Superior temporal gyrus (tissue), 1 donor: ENCODE results near the gene GRM4.

Source experiments
- DNase-seq: peaks from one replicate; pipeline ENCODE4 v3.0.0-alpha.2; 2016; ENCODE audit errors: extremely low spot score

GRM4 gene

DNA sequence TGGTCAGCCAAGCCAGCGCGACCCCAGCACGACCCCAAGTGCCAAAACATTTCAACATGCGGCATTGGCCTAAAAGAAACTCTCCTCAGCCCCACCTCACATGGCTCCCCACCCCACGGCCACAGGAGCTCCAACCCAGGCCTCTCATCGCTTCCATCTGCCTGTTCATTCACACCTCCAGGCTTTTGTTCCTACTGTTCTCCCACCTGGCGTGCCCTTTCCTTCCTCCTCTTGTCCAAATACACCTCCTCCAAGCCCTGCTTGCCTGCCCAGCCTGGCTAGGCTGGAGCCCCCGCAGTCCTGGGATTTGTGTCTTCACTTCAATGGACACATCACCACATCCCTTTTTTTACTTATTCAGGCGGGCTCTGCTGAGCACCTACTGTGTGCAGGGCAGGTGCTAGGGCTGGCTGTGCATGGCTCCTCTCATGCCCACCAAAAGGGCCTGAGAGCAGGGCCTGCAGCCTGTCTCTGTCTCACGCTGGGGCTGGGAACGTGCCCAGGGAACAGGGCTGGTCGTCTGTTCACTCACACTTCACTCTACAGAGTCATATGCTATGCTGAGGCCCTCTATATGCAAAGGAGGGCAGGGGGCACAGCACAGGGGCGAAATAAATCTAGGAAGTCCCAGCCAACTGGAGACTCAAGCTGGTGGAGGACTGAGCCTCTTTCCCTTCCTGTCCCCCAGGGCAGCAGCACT lies 61.1 kb downstream of the GRM4 start:
- no peak for DNase-seq

DNA sequence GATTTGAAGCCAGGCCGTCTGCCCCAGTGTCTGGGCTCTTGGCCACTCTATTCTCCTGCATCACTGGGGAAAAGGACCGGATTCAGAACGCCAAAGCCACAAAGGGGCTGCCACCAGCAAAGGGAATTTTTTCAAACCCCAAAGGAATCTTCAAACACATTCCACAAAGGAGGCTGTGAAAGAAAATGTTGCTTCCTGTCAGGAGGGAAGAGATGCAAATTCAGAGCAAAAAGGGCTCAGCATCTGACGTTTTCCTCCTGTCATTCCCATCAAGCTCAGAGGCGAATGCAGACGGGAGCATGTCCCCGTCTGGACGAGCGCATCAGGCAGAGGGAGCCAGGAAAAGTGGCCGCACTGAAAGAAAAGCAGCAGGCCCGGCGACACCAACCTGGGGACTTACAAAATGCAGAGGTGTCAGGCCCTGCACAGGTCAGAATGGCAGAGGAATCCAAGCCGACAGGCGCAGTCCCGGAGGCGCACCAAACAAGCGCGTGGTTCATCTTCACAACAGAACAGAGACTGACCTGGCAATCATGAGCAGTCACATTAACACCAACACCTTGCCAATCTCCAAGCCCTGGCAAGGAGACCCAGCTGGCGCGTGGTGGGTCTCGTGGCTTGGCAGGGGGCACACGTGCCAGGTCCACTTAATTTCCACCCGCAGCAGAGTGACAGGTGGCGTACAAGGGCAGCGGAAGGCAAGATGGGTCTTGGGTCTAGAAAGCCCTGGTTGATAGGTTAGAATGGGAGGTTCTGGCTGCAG lies 62.8 kb downstream of the GRM4 start:
- no peak for DNase-seq

DNA sequence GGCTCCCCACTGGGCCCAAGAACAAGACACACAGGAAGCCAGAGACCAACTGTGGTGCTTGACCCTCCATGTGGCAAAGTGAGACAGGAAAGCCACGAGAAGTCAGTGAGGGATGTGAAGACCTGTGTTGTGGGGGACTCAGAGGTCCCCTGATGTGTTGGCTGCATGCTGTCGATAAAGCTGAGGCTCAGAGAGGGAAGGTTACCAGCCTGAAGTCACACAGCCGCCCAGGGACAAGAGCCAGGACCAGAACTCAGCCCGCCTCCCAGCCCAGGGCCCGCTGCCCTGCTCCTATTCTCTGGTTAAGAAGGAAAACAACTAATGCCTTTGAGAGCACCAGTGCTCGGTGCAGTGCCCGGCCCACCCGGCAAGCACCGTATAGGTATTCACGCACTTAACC lies 63.5 kb downstream of the GRM4 start:
- DNase-seq = no peak

DNA sequence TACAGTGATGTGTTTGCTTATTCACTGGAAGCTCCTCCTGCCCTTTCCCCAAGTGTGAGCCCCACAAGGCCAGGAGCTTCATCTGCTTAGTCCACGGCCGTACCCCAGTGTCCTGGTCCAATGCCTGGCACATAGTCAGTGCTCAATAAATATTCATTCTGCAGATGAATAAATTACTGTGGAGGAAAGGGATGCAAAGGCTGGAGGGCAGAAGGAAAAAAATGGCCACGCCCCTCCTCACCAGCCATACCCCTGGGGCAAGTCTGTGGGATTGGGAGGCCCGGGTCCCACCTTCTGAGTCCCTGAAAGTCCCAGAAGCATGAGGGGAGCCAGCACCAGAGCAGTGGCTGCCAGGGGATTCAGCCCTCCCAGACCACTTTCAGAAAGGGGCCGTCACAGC lies 65.5 kb downstream of the GRM4 start:
- DNase-seq = no peak

DNA sequence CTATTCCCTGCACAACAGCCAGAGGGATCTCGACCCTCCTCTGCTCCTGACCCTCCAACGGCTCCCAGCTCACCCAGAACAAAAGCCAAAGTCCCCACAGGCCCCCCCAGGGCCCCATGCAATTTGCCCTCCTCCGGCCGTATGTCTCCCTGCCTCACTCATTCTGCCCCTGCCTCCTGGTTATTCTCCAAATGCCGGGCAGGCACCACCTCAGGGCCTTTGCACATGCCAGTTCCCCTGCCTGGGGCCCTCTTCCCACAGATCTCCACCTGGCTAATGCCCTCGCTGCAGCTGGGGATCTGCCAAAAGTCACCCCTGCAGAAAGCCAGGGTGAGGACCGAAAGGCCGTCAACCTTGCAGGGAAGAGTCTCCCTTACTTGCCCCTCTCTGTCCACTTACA lies 66.0 kb downstream of the GRM4 start:
- no peak for DNase-seq

DNA sequence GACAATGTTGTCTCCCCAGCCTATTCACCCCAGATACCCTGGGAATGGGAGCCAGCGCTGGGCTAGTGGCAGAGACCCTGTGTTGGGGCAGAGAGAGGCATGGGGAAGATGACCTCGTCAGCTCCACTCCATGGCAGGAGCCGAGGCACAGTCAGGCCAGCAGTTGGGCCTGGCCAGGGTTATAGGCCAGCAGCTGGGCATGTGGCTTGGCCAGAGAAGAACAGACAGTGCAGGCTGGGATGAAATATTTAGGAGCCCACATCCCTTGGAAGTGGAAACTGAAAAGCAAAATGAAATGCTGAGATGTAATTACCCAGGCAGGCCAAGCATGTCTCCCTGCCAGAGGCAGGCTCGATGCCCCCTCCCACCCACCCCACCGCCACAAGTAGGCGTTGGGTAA lies 70.0 kb downstream of the GRM4 start:
- no peak for DNase-seq

DNA sequence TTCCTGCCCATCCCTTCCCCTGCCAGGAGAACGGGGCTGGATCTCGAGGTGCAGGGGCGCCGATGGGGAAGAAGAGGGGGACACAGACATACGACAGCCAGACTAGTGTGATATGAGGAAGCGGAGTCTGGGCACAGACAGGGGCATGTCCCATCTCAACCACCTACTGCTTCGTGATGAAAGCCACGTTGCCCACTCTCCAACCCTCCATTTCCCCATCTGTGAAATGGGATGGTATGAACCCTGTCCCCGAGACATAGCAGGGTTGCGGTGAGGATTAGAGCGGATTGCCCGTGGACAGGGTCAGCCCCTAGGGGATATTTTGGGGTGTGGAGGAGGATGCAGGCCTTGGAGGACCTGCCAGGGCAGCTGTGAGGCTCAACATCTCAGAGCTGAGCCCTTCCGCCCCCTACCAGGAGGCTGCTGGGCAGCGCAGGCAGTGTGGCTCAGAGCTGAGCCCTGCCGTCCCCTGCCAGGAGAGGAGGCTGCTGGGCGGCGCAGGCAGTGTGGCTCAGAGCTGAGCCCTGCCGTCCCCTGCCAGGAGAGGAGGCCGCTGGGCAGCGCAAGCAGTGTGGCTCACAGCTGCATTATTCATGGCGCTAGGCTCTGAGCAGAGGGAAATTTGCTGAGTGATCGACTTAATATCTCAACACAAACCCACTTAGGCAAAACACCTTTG lies 71.7 kb downstream of the GRM4 start:
- no peak for DNase-seq

DNA sequence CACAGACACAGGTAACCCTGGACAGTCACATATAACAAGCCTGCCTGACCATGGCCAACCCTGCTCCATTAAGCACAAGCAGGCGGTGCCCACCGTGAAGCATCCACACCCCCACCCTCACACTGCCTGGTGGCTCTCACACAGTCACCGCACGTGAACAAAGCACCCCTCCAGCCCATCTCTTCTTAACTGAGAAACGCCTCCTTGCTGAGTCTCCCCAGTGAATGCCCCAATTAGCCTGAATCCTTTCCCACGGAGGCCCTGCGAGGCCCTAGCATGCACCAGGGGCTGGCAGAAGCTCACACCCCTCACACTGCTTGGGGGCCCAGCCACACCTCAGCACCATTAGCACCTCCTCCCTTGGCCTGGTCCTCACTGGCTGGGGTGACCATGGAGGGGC lies 72.3 kb downstream of the GRM4 start:
- DNase-seq = no peak

DNA sequence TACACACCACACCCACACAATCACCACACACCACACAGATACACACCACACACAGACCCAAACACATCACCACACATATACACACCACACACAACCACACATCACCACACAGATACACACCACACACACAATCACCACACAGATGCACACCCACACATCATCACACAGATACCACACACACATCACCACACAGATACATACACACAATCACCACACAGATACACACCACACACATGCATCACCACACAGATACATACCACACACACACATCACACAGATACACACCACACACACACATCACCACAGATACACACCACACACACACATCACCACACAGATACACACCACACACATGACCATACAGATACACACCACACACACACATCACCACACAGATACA lies 73.2 kb downstream of the GRM4 start:
- DNase-seq = no peak

DNA sequence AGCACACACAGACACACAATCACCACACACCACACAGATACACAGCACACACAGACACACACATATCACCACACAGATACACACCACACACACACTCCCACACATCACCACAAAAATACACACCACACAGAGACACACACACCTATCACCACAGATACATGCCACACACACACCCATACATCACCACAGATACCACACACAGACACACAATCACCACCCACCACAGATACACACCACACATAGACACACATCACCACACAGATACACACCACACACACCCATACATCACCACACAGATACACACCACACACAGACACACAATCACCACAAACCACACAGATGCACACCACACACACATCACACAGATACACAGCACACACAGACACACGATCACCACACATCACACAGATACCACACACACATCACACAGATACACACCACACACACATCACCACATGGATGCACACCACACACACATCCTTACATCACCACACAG lies 74.0 kb downstream of the GRM4 start:
- no peak for DNase-seq

DNA sequence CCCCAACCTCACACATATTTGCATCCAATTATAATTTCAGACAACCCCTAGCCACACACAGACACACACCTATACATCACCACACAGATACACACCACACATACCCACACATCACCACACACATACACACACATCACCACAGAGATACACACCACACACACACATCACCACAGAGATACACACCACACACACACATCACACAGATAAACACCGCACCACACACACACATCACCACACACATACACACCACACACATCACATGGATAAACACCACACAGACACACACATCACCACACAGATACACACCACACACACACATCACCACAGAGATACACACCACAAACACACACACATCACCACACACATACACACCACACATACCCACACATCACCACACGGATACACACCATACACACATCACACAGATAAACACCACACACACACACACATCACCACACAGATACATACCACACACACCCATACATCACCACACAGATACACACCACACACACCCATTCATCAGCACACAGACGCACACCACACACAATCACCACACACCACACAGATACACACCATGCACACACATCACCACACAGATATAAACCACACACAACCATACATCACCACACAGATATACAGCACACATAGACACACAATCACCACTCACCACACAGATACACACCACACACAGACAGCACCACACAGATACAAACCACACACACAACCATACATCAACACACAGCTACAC lies 74.6 kb downstream of the GRM4 start:
- no peak for DNase-seq

DNA sequence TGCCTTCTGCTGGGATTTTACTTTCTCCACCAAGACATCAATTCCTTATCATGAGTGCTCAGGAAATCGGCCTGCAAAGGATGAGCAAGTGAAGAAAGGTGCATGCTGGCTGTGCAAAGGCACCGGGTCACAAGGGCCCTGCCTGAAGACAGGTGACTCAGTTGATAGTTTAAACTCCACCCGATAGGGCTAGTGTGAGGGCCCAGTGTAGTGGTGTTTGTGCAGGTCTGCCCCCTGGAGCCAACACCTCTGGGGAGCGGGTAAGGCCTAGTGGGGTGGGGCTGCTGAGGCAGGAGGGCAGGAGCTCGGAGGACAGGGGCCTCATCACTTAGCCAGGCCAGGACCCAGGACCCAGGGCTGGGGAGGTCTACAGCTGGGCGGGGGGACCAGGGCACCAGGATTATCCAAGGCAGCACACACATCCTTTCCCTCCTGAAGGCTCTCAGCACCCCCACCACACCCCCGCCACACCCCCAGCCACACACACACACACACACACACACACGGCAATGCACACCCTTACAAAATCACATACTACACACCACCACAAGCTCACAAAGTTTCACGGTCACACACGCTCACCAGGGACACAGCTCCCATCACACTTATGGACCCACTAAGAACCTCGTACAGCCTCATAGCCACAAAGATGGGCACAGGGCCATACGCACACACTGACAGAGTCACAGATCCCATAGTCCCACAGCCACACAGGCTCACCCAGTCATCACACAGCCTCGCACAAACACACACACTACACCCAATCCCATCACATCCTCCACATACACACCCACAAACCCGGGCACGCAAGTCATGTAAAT lies 75.4 kb downstream of the GRM4 start:
- DNase-seq = no peak

DNA sequence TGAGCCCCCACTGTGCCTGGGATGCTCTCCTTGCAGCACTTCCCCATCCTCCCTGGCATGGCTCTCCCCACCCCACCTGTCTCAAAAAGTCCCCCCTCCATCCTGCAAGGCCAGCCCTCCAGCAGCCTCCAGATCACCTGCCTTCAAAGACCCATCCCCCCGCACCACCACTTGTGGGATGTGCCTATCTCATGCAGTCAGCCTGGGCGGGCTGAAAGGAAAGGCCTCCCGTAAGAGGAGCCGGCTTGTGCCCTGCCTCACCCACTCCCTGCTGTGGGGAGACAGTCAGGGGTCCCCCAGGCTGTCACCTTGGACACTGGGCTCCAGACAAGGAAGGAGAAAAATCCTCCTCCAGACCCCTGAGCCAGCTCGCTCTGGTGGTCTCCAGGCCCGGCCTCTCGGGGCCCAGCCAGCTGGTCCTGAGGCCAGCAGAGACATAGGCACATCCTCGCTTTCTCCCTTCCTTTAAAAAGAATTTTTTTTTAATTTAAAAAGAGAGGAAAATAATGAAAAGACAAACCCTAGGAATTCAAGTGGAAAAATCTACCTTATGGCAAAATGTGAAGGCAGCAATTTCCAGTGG lies 77.3 kb downstream of the GRM4 start:
- no peak for DNase-seq

DNA sequence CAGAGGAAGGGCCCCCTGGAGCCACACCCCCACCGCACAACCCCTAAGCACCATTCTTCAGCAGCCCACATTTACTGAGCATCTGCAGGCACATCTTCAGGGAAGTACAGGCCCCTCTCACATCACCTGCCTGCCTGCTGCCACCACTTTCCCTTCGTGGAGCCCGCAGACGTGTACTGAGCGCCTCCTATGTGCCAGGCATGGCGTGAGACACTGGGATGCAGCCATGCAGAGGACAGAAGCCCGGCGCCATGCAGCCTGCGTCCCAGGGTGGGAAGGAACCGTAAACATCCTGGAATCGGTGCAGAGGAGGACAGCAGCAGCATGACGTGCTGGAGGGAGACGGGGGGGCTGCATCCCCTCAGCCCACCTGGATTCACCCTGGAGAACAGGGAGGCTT lies 78.1 kb downstream of the GRM4 start:
- DNase-seq = no peak

DNA sequence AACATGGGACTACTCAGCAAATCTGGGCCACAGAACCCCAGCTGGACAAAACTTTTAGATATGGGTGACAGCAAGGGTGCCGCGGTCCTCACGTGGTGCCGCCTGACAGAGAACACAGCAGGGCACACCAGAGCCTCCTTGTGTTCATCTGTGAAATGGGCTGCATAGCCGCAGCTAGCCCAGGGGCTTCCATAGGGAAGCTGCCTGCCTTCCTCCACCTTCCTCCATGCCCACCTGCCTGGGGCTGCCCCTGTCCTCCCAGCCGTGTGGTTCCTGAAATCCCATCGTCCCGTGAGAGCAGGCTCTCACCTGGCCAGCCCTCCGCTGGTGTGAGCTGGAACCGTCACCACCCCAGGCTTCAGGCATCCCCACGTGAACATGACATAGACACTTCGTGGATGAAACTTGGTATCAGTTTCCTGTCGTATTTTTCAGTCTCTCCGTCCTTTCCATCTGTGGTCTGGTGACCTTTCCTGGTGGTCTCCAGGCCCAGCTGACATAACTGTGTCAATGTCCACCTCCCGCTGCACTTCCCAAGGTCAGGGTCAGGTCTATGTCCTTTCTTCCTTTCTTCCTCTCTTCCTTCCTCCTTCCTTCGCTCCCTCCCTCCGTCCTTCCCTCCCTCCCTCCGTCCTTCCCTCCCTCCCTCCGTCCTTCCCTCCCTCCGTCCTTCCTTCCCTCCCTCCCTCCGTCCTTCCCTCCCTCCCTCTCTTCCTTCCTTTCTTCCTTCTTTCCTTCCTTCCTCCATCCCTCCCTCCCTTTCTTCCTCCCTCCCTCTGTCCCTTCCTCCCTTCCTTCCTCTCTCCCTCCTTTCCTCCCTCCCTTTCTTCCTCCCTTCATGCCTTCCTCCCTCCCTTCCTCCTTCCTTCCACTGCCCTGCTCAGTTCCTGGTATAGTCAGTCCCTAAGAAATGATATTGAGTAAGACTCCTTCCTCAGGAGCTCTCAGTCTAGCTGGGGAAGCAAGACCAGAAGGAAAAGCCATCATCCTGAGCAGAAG lies 78.8 kb downstream of the GRM4 start:
- no peak for DNase-seq

DNA sequence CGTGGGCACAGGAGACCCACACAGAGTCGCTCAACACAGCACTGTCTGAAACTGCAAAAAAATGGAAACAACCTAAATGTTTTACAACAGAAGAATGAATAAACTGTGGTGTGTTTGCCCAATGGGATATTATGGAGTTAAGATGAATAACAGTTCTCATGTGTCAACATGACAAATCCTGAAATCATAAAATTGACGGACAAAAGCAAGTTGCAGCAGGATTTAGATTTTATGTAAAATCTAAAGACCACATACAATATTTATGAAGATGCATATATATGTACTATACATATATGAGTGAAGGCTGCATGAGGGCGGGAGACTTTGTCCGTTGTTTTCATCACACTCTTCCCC lies 79.7 kb downstream of the GRM4 start:
- DNase-seq = peak; percentile 9

DNA sequence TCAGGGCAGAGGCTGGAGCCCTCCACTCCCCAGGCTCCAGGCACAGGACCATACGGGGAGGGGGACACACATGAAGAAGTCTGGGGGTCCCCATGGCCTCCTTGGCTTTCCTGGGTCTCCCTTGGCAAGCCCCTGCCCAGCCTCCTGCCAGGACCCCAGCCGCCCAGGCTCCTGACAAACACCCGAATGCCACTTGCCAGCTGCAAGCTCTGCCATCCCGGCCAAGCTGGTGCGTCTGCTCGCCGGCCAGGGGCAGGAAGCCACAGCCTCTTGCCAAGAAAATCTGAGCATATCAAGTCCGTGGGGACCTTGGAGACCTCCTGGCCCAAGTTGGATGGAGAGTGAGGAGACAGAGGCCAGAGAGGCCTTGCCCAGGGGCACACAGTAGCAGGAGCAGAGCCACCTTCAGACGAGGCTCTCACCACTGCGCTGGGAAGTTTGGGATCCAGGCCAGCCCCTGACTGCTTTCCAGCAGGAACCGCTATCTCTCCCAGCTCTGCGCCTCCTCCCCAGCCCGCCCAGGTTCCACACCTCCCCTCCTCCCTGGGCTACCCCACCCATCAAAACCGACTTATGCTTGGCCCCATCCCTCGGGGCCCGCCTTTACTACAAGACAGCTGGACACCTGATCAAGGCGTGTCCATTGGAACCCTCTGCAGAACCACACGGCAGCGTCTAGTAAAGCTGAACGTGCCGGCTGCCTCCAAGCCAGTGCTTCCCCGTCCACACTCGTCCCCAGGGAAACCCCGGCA lies 80.2 kb downstream of the GRM4 start:
- peak; percentile 23 for DNase-seq

DNA sequence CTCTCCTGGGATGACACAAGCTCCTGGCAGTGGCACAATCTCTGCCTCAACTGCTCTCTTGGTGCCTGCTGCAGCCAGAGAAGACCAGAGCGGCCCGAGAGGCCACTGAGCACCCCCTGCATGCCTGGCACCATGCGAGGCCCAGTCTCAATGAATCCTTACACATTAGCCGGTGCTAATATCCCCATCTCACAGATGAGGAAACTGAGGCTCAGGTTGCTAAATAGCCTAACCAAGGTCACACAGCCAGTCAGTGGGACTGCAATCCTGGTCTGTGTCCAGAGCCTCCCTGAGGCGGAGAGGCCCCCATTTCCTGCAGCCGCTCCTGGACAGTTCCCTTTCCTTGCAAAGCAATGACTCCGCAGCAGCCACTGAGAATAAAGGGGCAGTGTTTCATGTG lies 81.2 kb downstream of the GRM4 start:
- no peak for DNase-seq

DNA sequence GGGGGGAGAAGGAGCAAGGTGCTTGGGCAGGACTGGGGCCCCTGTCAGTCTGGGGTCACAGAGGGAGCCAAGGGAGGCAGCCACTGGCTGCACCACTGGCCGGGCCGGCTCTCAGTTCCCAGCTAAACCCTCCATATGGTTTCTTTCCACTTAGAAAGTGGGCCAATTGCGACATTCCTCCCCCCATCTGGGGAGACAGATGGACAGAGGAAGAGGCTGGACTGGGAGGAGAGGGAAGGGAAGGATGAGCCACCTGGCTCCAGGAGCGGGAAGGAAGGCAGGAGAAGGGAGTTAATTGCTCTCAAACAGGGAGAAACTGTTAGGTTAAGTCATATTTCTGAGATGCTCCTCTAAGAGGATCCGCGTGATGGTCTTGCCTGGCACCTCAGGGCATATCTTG lies 82.2 kb downstream of the GRM4 start:
- DNase-seq = peak; percentile 27
